Right lung (tissue), 5 donors: ENCODE results near the gene GRM8. TPM values are rescaled to one million over a fixed set of nuclear protein-coding genes. Genes with fewer than 3 reads are reported as not detected.

Source experiments
- DNase-seq, 2 donors: peaks; one replicate each; pipeline ENCODE4 v3.0.0-alpha.2; 2013
- polyA plus RNA-seq, 5 donors: library from polyadenylated mRNA; unstranded; fragments of 120-200 nt; gene quantifications; one replicate each; pipeline versions ENCODE4 v1.2.1 to v1.2.3, GENCODE V29; 2013; ENCODE audit warnings: inconsistent platforms in 1 of 5, low replicate concordance in 1 of 5; ENCODE audit not compliant: insufficient read length in 5 of 5, insufficient read depth in 1 of 5

GRM8 gene
- polyA plus RNA-seq, 5 donors: 0.12 to 0.55 (median 0.18) TPM

DNA sequence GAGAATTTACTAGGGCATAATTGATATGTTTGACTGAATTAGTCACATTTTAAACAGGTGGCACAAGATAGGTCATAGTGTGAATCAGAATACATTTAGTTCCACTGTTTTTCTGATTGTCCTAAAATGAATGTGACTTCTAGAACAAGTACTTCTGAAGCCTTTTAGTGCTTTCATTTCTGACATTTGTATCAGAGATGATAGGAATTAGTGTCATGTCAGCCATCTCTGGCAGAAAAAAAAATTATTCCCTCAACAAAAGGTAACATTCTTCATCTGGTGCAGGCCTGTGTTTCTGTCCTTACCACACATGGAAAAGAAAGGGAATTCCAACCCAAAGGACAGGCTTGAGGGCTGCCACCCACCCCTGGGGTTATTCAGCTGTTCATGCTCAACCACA is 21.3 kb downstream of the GRM8 start:
- DNase-seq: no peak

- no peak for DNase-seq
Measured at GRCh38 chr7:127230192-127230925, 22.4 kb downstream of the GRM8 start.

DNA sequence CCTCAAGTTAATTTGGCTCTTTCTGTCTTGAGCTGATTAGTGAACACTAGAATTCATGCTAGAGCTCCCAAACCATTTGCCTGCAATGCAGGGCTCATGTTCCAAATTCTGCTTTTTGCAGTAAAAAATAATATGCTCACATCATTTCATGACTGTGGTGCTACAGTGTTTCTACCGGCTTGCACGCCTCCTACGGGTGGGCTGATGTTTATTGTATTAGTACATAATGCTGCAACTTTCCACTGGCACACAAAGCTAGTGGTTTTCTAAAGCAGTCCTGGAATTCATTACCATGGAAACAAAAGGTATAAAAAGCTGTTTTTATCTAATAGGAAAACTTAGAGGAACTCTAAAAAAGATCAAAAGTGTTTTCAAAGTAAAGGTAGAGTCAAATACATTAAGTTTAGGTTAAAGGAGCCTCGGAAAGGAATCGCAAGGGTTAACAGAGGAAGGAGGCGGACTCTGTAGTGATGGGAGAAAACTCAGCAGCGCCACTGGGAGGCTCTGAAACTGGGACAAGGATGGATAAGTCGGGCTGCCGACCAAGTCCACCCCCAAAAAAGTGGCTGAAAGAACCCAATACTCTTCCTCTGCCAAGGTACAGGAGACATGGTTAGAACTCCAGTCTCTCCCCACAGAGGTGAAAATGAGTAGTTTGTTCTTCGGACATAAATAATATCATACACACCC is 25.9 kb downstream of the GRM8 start:
- no peak for DNase-seq

GRCh38 chr7:127221731-127222130 is 31.0 kb downstream of the GRM8 start:
- DNase-seq: no peak

DNA sequence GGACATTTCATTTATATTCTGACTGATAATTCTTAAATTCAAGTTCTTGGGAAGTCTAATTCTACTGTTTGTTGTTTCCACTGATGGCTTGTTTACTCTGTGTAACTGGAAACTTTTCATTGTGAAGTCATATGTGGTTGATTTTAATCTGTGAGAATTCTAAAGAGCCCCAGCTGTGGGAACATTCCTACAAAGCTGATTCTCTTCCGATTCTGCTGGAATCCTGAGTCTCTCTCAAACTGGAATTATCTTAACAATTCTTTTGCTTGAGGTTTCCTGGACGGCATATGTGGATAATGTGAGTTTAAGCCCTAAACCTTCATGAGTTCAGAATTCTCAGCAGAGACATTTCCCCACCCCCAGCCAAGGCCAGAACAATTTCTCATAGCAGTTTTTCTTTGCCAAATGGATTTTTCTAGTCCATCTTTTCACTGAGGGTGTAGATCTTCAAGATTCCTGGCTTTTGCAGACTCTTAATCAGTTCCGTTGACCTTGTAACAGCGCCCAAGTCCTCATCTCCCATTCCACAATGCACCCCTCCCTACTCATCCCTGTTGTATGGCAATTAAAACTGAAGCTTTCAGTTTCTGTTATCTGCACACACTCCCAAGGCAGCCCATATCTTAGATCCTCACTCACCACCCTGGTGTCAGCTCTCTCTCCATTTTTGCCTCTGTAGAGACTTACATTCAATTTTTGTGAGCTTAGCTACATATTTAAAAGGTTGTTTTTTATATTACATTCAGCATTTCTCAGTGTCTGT is 37.6 kb downstream of the GRM8 start:
- DNase-seq: no peak

GRCh38 chr7:127209886-127210285 is 42.9 kb downstream of the GRM8 start:
- DNase-seq: no peak

DNA sequence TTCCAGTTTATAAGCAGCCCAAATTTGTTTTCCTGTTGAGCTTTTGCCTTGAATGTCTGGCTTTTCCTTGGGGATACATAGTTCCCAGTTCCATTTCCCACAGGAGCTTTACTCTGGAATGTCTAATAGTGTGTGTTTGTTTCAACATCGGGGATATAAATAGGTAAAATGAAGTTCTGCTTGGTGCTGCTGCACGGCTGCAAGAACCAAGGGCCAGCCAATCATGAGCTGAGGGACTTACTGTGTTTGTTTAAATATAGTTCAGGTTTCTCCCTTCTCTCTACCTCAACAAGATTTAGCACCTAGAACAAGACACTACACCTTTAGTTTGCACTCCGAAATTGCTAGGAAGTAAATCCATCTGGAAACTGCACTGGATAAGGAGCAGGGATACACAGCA is 43.9 kb downstream of the GRM8 start:
- DNase-seq: no peak

GRCh38 chr7:127208351-127208750 is 44.4 kb downstream of the GRM8 start:
- DNase-seq: no peak

GRCh38 chr7:127207806-127208205 is 44.9 kb downstream of the GRM8 start:
- no peak for DNase-seq

DNA sequence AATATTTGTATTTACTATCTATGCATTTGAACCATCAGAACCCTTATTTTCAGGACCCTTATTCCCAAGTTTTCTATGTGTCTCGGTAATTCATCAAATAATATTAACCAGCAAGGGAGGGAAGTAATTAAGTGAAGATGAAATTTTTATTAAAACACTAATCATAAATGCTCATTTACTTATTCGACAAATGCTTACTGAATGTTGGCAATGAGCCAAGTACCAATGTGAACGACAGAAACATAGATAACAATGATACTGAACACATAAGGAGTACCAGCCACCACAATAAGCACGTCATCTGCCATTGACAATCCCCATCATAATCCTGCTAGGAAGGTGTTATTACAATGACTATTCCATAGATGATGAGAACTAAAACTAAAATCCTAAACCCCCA is 45.5 kb downstream of the GRM8 start:
- no peak for DNase-seq

GRCh38 chr7:127194571-127194970 is 58.2 kb downstream of the GRM8 start:
- no peak for DNase-seq

- DNase-seq: no peak
Measured at GRCh38 chr7:127189886-127190285, 62.9 kb downstream of the GRM8 start.

- DNase-seq: no peak
Measured at GRCh38 chr7:127189074-127189473, 63.7 kb downstream of the GRM8 start.

GRCh38 chr7:127187740-127188139 is 65.0 kb downstream of the GRM8 start:
- DNase-seq: no peak

DNA sequence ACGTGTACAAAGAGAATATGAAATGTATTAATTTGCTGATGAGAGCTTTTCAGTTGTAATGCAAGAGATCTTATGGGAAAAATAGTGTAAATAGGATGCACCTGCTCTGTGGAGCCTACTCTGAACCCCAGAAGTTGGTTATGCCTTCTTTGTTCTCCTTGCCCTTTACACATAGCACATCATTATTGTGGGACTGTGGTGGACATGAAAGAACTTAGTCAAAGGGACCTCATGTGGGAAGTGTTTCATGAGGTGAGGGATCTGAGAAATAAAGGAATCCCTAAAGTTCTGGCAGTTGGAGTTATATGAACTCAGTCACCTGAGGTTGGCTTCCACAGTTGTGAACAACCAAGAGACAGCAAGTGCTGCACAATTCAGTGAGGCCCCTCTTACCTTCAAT is 66.1 kb downstream of the GRM8 start:
- no peak for DNase-seq

DNA sequence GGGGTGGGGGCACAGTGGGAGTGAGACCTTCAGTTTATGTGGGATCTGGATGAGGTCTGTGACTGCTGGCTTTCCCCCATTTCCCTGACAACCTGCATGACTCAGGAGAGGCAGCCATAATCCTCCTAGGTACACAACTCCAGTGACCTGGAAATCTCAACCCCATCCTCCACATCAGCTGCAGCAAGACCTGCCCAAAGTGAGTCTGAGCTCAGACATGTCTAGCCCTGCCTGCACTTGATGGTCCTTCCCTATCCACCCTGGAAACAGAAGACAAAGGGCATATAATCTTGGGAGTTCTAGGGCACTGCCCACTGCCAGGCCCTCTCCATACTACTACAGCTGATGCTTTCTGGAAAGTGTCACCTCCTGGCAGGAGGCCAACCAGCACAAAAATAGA is 75.6 kb downstream of the GRM8 start:
- DNase-seq: no peak

- no peak for DNase-seq
Measured at GRCh38 chr7:127162366-127162765, 90.4 kb downstream of the GRM8 start.

- no peak for DNase-seq
Measured at GRCh38 chr7:127158659-127159058, 94.1 kb downstream of the GRM8 start.

- DNase-seq: no peak
Measured at GRCh38 chr7:127154958-127155357, 97.8 kb downstream of the GRM8 start.

DNA sequence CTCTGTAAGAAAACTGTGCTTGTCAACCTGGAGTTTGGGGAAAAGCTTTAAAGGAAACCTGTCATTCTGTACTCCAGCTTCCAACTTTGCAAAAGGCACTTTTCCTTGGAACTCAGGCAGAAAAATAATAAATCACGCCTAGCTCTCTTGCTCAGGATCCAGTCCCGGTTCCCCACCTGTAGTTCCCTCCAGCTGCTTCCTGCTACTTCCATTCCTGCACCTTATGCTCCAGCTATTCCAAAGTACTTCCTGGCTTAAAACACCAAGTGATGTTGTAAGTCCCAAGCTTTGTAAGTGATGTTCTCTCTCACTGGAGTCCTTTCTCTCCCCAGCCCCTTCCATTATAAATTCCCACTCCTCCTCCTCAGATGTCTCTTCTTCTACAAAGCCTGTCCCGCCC is 98.6 kb downstream of the GRM8 start:
- no peak for DNase-seq

DNA sequence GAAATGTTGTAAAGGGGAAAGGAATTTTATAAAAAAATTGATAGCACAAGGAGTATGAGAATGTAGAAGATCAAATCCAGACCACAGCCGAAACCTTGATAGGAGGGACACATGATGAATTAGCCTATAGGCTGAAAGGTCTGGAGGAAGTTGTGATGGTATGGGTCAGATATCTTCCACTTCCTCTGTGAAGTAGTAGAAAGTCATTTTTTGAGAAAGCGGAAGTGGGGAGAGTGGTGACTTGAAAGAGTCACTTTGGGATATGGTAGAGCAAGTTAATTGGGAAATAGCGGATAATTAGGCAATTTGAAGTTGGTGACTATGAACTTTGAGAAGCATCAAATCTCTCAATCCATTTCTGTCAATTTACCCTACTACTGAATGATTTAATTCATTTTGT is 99.4 kb downstream of the GRM8 start:
- no peak for DNase-seq

DNA sequence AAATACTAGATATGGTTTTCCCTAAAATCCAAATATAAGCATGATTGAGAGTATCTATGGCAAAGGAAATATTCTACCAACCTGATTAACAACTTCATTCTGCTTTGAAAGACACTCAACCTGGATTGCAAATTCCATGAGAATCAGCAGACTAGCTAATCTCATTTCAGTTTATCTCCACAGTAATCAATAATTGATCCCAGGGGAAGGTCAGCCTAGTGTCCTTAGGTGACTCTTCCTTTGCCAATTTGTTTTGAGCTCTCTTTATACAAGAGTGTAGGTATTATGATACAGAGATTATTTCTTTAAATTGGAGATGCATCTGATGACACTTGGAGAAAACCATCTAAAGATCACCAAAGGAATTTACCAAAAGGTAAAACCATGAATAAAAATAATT is 100.3 kb downstream of the GRM8 start:
- no peak for DNase-seq

GRCh38 chr7:127151379-127151778 is 101.4 kb downstream of the GRM8 start:
- no peak for DNase-seq
